DMS153 treated with DMSO at 0.1 percent for 48 hours (cell line): Measurements from ENCODE around the gene CACNB2.

Experiments
- DNase-seq: peaks from one replicate; lab custom pipeline; 2025; ENCODE audit not compliant: unreplicated experiment; lab: John Stamatoyannopoulos, UW

The CACNB2 gene

GRCh38 chr10:18224626-18225445 is 84.6 kb downstream of the CACNB2 start:
- DNase-seq = no peak

- no peak for DNase-seq
These were observed 86.1 kb downstream of the CACNB2 start for GRCh38 chr10:18226336-18226735.

- DNase-seq = no peak
These were observed 89.6 kb downstream of the CACNB2 start for GRCh38 chr10:18229826-18230225.

- no peak for DNase-seq
These were observed 90.6 kb downstream of the CACNB2 start for GRCh38 chr10:18230794-18231193.

- DNase-seq = no peak
These were observed 91.3 kb downstream of the CACNB2 start for GRCh38 chr10:18231480-18231879.

- DNase-seq = no peak
These were observed 93.6 kb downstream of the CACNB2 start for GRCh38 chr10:18233775-18234174.

- DNase-seq = no peak
These were observed 95.3 kb downstream of the CACNB2 start for GRCh38 chr10:18235477-18235876.

- no peak for DNase-seq
These were observed 96.5 kb downstream of the CACNB2 start for GRCh38 chr10:18236756-18237155.

GRCh38 chr10:18238870-18239485 is 98.8 kb downstream of the CACNB2 start:
- DNase-seq = no peak

- no peak for DNase-seq
These were observed 100.1 kb downstream of the CACNB2 start for GRCh38 chr10:18240185-18240882.

- no peak for DNase-seq
These were observed 106.7 kb downstream of the CACNB2 start for GRCh38 chr10:18246967-18247366.

- no peak for DNase-seq
These were observed 111.9 kb downstream of the CACNB2 start for GRCh38 chr10:18252086-18252485.

GRCh38 chr10:18254086-18254485 is 113.9 kb downstream of the CACNB2 start:
- DNase-seq = no peak

GRCh38 chr10:18254692-18255091 is 114.5 kb downstream of the CACNB2 start:
- DNase-seq = no peak

GRCh38 chr10:18260310-18260922 is 120.2 kb downstream of the CACNB2 start:
- DNase-seq = no peak

GRCh38 chr10:18261063-18261610 is 120.9 kb downstream of the CACNB2 start:
- DNase-seq = no peak

- no peak for DNase-seq
These were observed 121.6 kb downstream of the CACNB2 start for GRCh38 chr10:18261768-18262231.

- DNase-seq = no peak
These were observed 124.3 kb downstream of the CACNB2 start for GRCh38 chr10:18264466-18265050.

- no peak for DNase-seq
These were observed 127.8 kb downstream of the CACNB2 start for GRCh38 chr10:18268005-18268404.

- DNase-seq = no peak
These were observed 131.3 kb downstream of the CACNB2 start for GRCh38 chr10:18271491-18271890.

- DNase-seq = no peak
These were observed 132.8 kb downstream of the CACNB2 start for GRCh38 chr10:18273039-18273438.
